Measurements from ENCODE around the gene BANF2. TPM values are rescaled to one million over a fixed set of nuclear protein-coding genes. Genes with fewer than 3 reads are reported as not detected.
"Not testable (repeated sequence)": the region's sequence is repeated elsewhere in the genome, so short reads cannot be mapped to it uniquely, and the experiment has no call there.

BANF2 gene
- total and polyA plus RNA-seq, 10 of the 15 experiments (the other 5 are each of a cell fraction or from before 2014, with no cell fraction given) = not detected

DNA sequence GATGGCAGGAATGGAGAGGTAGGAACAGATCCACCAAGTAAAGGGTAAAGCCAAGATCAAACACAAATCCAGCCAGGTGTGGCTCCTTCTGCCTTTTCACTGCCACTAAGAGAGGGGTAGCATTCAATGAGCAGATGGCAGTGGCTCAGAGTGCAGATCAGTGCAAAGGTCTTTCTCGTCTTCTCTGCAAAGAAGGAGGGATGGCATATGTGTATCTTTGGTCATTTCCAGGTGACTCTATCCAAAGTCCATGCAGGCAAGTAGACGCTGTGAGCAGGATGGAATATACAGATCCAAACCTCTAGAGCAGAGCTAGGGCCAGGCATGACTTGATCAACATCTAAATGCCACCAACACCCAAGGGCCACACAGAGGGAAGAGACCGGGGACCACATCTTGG, 6.9 kb downstream of the BANF2 start:
- intact Hi-C loops (cut with micrococcal nuclease; ENCODE audit: unreplicated experiment) (no loop called here), in situ Hi-C loops (cut with MboI) (no loop called here)
- no TSS peak for BruUV-seq (replicated peaks)
- ChIA-PET CTCF (interaction anchor here (0.7 kb wide), 1 partner anchor 24 kb away, joined by 3 read pairs; no protein-coding TSS in a partner anchor), RAD21 (ENCODE audit: unreplicated experiment) (no interaction called here), POLR2A (no interaction called here), SMC1A (ENCODE audit: uncharacterized antibody, unreplicated experiment) (interaction anchor here (1.4 kb wide), 1 partner anchor 11 kb away, joined by 3 read pairs; no protein-coding TSS in a partner anchor)
- H3K9me3 ChIP-seq (replicated peaks; ENCODE audit: control insufficient read depth, insufficient read depth, low read length) = no peaks in the 10 kb centered on the region
- ATAC-seq (no peak), DNase-seq (ENCODE audit: low read depth, low spot score) (no peak), FAIRE-seq (no peak)
- no peak overlapping the region for H3K9ac ChIP-seq (ENCODE audit: control insufficient read depth, insufficient read depth, low read length)
- H3K4me1 ChIP-seq (ENCODE audit: control insufficient read depth, insufficient read depth, low read length) = no peaks in the 10 kb centered on the region
- no peak overlapping the region for H2AFZ ChIP-seq (ENCODE audit: control insufficient read depth, low read depth, low read length)
- TF ChIP-seq ATF7 (IDR thresholded peaks at IDR 0.05; ENCODE audit: low read depth) = no peak
- TF ChIP-seq ZNF274 (IDR thresholded peaks at IDR 0.05; ENCODE audit: insufficient read depth, insufficient read length) = no peak
- TF ChIP-seq CREB1 (IDR thresholded peaks at IDR 0.05; ENCODE audit: low read depth) = no peak
- no peak overlapping the region for H3K4me3 ChIP-seq
- no peak overlapping the region for H3K4me2 ChIP-seq (ENCODE audit: control insufficient read depth, insufficient read depth)
- H3K79me2 ChIP-seq (ENCODE audit: control insufficient read depth, insufficient read depth, low read length) = no peaks in the 10 kb centered on the region
- H3K27me3 ChIP-seq (replicated peaks in 1 of 2; ENCODE audit: control insufficient read depth in 2 of 2, insufficient read depth in 2 of 2, low read length in 1 of 2) = no peaks in the 10 kb centered on the region; a peak in 2 of 4 replicates
- H3K27ac ChIP-seq (ENCODE audit: control insufficient read depth, insufficient read depth) = no peak overlapping the region
- no peaks in the 10 kb centered on the region for H3K36me3 ChIP-seq (ENCODE audit: control insufficient read depth in 2 of 2, insufficient read depth in 2 of 2, low read length in 1 of 2)
- H4K20me1 ChIP-seq (ENCODE audit: control insufficient read depth, insufficient read depth) = no peaks in the 10 kb centered on the region
- 65% methylated on average over 3 of the region's 3 CpGs for WGBS (ENCODE audit: insufficient coverage, insufficient replicate concordance, low lambda C conversion rate, missing lambda C conversion rate)

DNA sequence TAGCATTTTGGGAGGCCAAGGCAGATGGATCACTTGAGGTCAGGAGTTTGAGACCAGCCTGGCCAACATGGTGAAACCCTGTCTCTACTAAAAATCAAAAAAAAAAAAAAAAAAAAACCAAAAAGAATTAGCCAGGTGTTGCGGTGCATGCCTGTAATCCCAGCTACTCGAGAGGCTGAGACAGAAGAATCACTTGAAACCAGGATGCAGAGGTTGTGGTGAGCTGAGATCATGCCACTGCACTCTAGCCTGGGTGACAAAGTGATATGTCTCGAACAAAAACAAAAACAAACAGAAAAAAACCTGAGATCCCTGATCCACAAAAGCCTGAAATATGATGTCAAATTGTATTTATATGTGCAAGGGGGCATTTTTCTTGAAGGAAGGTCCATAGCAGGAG, 8.2 kb downstream of the BANF2 start:
- intact Hi-C loops (cut with micrococcal nuclease; ENCODE audit: unreplicated experiment); H4K20me1 ChIP-seq (ENCODE audit: control insufficient read depth, insufficient read depth); H3K36me3 ChIP-seq (ENCODE audit: control insufficient read depth in 2 of 2, insufficient read depth in 2 of 2, low read length in 1 of 2); POLR2A ChIA-PET; ATAC-seq; SMC1A ChIA-PET (ENCODE audit: uncharacterized antibody, unreplicated experiment); H3K79me2 ChIP-seq (ENCODE audit: control insufficient read depth, insufficient read depth, low read length); in situ Hi-C loops (cut with MboI); H3K9me3 ChIP-seq (replicated peaks; ENCODE audit: control insufficient read depth, insufficient read depth, low read length); H3K4me2 ChIP-seq (ENCODE audit: control insufficient read depth, insufficient read depth); H3K9ac ChIP-seq (ENCODE audit: control insufficient read depth, insufficient read depth, low read length); H2AFZ ChIP-seq (ENCODE audit: control insufficient read depth, low read depth, low read length); RAD21 ChIA-PET (ENCODE audit: unreplicated experiment); BruUV-seq (replicated peaks); H3K4me1 ChIP-seq (ENCODE audit: control insufficient read depth, insufficient read depth, low read length); DNase-seq (ENCODE audit: low read depth, low spot score); H3K4me3 ChIP-seq; H3K27me3 ChIP-seq (replicated peaks in 1 of 2; ENCODE audit: control insufficient read depth in 2 of 2, insufficient read depth in 2 of 2, low read length in 1 of 2); FAIRE-seq; H3K27ac ChIP-seq (ENCODE audit: control insufficient read depth, insufficient read depth): not testable (repeated sequence)
- CTCF ChIA-PET = interaction anchor here (0.6 kb wide), 1 partner anchor 16 kb away, joined by 3 read pairs; no protein-coding TSS in a partner anchor
- WGBS (ENCODE audit: insufficient coverage, insufficient replicate concordance, low lambda C conversion rate, missing lambda C conversion rate) = 55% methylated on average over 3 of the region's 3 CpGs
